OCI-LY7 (cell line): ENCODE data around the gene HUS1.
A peak's percentile ranks its signal among the peaks of the same experiment; 100 is the strongest.

Experiments
- CTCF ChIP-seq: fragments of 200-600 bp; sonication (generic); conservative IDR thresholded peaks from 2 replicates; pipeline ENCODE4 v1.5.1; 2014; ENCODE audit warnings: mild to moderate bottlenecking, antibody characterized with exemption, low read length, moderate library complexity, mixed read lengths
- EZH2phosphoT487 ChIP-seq: fragments of 200-600 bp; sonication (generic); IDR thresholded peaks from 2 replicates; pipeline ENCODE4 v1.6.1; 2018; ENCODE audit warnings: low read depth, borderline replicate concordance, mild to moderate bottlenecking, mixed run types, antibody characterized with exemption, low read length, moderate library complexity, mixed read lengths

- TF ChIP-seq EZH2phosphoT487 (no peak), CTCF (peak; percentile 78)
Observed at GRCh38 chr7:47991741-47992311, 12.4 kb upstream of the HUS1 start.
